Spleen (tissue), 11 donors: ENCODE results near the gene PAK3. TPM values are rescaled to one million over a fixed set of nuclear protein-coding genes. Genes with fewer than 3 reads are reported as not detected.

ENCODE experiments used
- DNase-seq: peaks from one replicate; pipeline ENCODE4 v3.0.0-alpha.2; 2020
- H3K27ac ChIP-seq, 8 donors: fragments of 200-600 bp; sonication (generic) in 7 of 8; 1 replicate in 4 of 8; 2 replicates in 4 of 8; pipeline versions ENCODE4 v1.5.0 to v1.8.0; 2016 to 2021; ENCODE audit warnings: inconsistent platforms in 4 of 8, mild to moderate bottlenecking in 4 of 8, moderate library complexity in 1 of 8
- H3K27me3 ChIP-seq, 7 donors: fragments of 200-600 bp; sonication (generic) in 6 of 7; replicated peaks in 1 of 7; 1 replicate in 4 of 7; 2 replicates in 3 of 7; pipeline versions ENCODE4 v1.5.0 to v1.8.0; 2016 to 2021; ENCODE audit warnings: inconsistent platforms in 3 of 7, mild to moderate bottlenecking in 1 of 7
- H3K36me3 ChIP-seq, 6 donors: fragments of 200-600 bp; sonication (generic) in 5 of 6; 1 replicate in 4 of 6; 2 replicates in 2 of 6; pipeline versions ENCODE4 v1.5.0 to v1.8.0; 2016 to 2021; ENCODE audit warnings: inconsistent platforms in 2 of 6
- H3K4me1 ChIP-seq, 6 donors: fragments of 200-600 bp; sonication (generic) in 5 of 6; 1 replicate in 3 of 6; 2 replicates in 3 of 6; pipeline versions ENCODE4 v1.5.0 to v1.8.0; 2016 to 2021; ENCODE audit warnings: inconsistent platforms in 3 of 6
- H3K4me3 ChIP-seq, 8 donors: fragments of 200-600 bp; sonication (generic) in 7 of 8; 1 replicate in 4 of 8; 2 replicates in 4 of 8; pipeline versions ENCODE4 v1.5.0 to v1.8.0; 2016 to 2021; ENCODE audit warnings: inconsistent platforms in 4 of 8, mild to moderate bottlenecking in 4 of 8, moderate library complexity in 2 of 8
- H3K9me3 ChIP-seq, 8 donors: fragments of 200-600 bp; sonication (generic) in 7 of 8; 1 replicate in 4 of 8; 2 replicates in 4 of 8; pipeline versions ENCODE4 v1.5.0 to v1.8.0; 2016 to 2021; ENCODE audit warnings: inconsistent platforms in 4 of 8
- POLR2A ChIP-seq, 3 donors: fragments of 450-650 bp; IDR thresholded peaks; one replicate each; pipeline ENCODE4 v1.5.1; 2017; ENCODE audit warnings: antibody characterized with exemption in 3 of 3, mild to moderate bottlenecking in 1 of 3
- POLR2AphosphoS5 ChIP-seq, 3 donors: sonication (generic); formaldehyde crosslinking; IDR thresholded peaks; one replicate each; pipeline ENCODE4 v1.5.1; 2017; ENCODE audit warnings: antibody characterized with exemption in 3 of 3
- WGBS, 5 donors: extraction: QIAGEN DNeasy Blood & Tissue Kit in 3 of 5; methylation state at CpG; one replicate each; pipeline versions ENCODE4 v1.1.5 to v1.1.7; 2013 to 2018; 5-methylcytosine and 5-hydroxymethylcytosine counted together
- intact Hi-C: fragments of 100-400 bp; cut with DNase I; formaldehyde crosslinking; loops from one replicate; pipeline ENCODE4 v1.15.0; 2023; ENCODE audit warnings: low total_unique reads
- polyA plus RNA-seq, 3 donors: library from polyadenylated mRNA; stranded (reverse); fragments of 200-250 nt; gene quantifications; one replicate each; pipeline ENCODE4 v1.2.1, GENCODE V29; 2013
- total RNA-seq, 7 donors: library from RNA; depleted of rRNA in 3 of 7; stranded (reverse); fragments of >200 nt in 3 of 7; fragmentation: NEBNext Ultra II Directional in 4 of 7; extraction: Animal tissue kit (Norgen Biotek cat#: 25700) in 4 of 7; gene quantifications; one replicate each; pipeline versions ENCODE4 v1.1.0 to v1.2.1, GENCODE V29; 2016 to 2021
- TF ChIP-seq, protein P1 (sequence below), 11 experiments: fragments of 200-600 bp in 7 of 11; fragments of 450-650 bp in 4 of 11; sonication (generic) in 4 of 11; IDR thresholded peaks in 8 of 11; conservative IDR thresholded peaks in 3 of 11; 1 replicate in 7 of 11; 2 replicates in 4 of 11; pipeline versions ENCODE4 v1.4.0 to v1.8.0; 2016 to 2021; ENCODE audit warnings: antibody characterized with exemption in 11 of 11, inconsistent platforms in 4 of 11, mild to moderate bottlenecking in 1 of 11
- donor health status: healthy with polysubstance abuse.
- donor health status: DM: no; HTN: no; CAD: no; lungs with moderate emphysema.
- donor health status: DM: no; HTN: no; CAD: no.
- donor health status: Bipolar disorder and iron deficiency.
- donor health status: healthy.
- donor health status: DM: no; HTN: no; CAD: no.
- donor health status: DM: yes; HTN: yes; CAD: no.

The PAK3 gene
- total and polyA plus RNA-seq, 10 donors = 0.09 to 7.3 (median 2.7) TPM

DNA sequence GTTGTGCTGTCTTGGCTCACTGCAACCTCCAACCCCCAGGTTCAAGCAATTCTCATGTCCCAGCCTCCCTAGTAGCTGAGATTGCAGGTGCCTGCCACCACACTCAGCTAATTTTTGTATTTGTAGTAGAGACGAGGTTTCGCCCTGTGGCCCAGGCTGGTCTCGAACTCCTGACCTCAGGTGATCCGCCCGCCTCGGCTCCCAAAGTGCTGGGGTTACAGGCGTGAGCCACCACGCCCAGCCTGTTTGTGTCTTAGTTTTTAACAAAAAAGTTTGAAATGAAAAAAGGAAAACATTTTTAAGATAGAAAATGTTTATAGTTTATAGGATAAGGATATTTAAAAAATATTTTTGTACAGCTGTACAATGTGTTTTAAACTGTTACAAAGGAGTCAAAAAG lies 111.9 kb downstream of the PAK3 start:
- Histone ChIP-seq H3K9me3 (no peaks in the 10 kb centered on the region), H3K36me3 (no peaks in the 10 kb centered on the region), H3K27ac (no peak overlapping the region), H3K4me1 (no peaks in the 10 kb centered on the region), H3K27me3 (peaks cover 0 to 4% (median 0%) of the 10 kb centered on the region in 7 donors), H3K4me3 (no peak overlapping the region)
- no peak for DNase-seq
- WGBS, 5 donors = 87 to 97% (median 94%) methylated on average over 8 of the region's 8 CpGs
- intact Hi-C loops = no loop called here
- TF ChIP-seq POLR2A (IDR thresholded peaks at IDR 0.05) (no peak), POLR2AphosphoS5 (IDR thresholded peaks at IDR 0.05) (no peak)
- TF ChIP-seq, protein P1, sequence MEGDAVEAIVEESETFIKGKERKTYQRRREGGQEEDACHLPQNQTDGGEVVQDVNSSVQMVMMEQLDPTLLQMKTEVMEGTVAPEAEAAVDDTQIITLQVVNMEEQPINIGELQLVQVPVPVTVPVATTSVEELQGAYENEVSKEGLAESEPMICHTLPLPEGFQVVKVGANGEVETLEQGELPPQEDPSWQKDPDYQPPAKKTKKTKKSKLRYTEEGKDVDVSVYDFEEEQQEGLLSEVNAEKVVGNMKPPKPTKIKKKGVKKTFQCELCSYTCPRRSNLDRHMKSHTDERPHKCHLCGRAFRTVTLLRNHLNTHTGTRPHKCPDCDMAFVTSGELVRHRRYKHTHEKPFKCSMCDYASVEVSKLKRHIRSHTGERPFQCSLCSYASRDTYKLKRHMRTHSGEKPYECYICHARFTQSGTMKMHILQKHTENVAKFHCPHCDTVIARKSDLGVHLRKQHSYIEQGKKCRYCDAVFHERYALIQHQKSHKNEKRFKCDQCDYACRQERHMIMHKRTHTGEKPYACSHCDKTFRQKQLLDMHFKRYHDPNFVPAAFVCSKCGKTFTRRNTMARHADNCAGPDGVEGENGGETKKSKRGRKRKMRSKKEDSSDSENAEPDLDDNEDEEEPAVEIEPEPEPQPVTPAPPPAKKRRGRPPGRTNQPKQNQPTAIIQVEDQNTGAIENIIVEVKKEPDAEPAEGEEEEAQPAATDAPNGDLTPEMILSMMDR (IDR thresholded peaks at IDR 0.05 in 8 of 11, conservative IDR thresholded peaks at IDR 0.05 in 3 of 11) = no peak

DNA sequence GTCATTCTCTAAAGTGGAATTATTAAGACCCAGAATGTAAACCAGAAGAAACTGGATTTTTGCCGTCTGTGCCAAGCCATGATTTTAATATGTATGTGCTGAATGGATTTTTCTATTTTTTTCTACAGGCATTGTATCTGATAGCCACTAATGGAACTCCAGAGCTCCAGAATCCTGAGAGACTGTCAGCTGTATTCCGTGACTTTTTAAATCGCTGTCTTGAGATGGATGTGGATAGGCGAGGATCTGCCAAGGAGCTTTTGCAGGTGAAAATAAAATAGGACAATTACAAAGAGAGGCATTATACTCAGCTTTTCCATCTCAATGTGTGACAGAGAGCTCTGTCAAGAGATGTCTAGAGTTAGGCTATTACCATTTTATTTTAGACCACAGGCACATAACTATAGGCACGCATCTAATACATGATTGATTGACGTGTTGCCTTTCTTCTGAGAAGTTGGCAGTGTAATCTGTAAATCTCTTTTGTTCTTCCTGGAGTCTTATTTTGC lies 120.4 kb downstream of the PAK3 start:
- WGBS, 5 donors = 82 to 94% (median 91%) methylated on average over 6 of the region's 6 CpGs
- Histone ChIP-seq H3K4me3 (no peak overlapping the region), H3K36me3 (no peaks in the 10 kb centered on the region), H3K9me3 (no peaks in the 10 kb centered on the region), H3K4me1 (no peaks in the 10 kb centered on the region), H3K27me3 (no peaks in the 10 kb centered on the region), H3K27ac (no peak overlapping the region)
- DNase-seq = no peak
- intact Hi-C loops = no loop called here
- TF ChIP-seq POLR2AphosphoS5 (IDR thresholded peaks at IDR 0.05) (no peak), POLR2A (IDR thresholded peaks at IDR 0.05) (no peak)
- TF ChIP-seq, protein P1 (IDR thresholded peaks at IDR 0.05 in 8 of 11, conservative IDR thresholded peaks at IDR 0.05 in 3 of 11) = no peak

DNA sequence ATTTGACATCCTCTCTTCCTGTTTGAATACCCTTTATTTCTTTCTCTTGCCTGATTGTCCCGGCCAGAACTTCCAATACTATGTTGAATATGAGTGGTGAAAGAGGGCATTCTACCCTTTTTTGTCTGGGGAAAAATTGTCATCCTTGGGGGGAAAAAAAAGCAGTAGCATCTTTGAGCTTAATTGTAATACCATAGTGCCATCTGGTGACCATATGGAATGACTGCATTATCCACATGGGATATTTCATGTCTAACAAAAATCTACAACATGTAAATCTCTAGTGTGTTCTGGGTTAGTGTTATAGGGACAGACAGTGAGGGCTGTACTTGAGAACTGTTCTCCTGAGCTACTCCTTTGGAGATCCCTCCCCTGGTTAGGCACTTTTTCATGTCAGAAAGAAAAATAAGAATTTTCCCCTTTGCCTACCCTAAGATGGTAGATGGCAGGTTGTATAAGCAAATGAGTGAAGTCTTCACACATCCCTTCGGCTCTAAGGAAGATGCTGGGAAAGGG lies 148.3 kb downstream of the PAK3 start:
- no peak for DNase-seq
- WGBS, 5 donors = 27 to 62% (median 38%) methylated on average over 1 to 2 of the region's 2 CpGs
- Histone ChIP-seq H3K4me3 (no peak overlapping the region), H3K4me1 (no peaks in the 10 kb centered on the region), H3K27ac (no peak overlapping the region), H3K27me3 (peaks cover 0 to 9% (median 0%) of the 10 kb centered on the region in 7 donors), H3K9me3 (no peaks in the 10 kb centered on the region), H3K36me3 (no peaks in the 10 kb centered on the region)
- intact Hi-C loops = loop anchor here (10.0 kb wide), 1 partner anchor 249 kb away; no protein-coding TSS in a partner anchor
- TF ChIP-seq POLR2AphosphoS5 (IDR thresholded peaks at IDR 0.05) = no peak
- TF ChIP-seq, protein P1 (IDR thresholded peaks at IDR 0.05 in 8 of 11, conservative IDR thresholded peaks at IDR 0.05 in 3 of 11) = peak in 8 of 11 experiments; percentile 27 to 51 (median 41)

DNA sequence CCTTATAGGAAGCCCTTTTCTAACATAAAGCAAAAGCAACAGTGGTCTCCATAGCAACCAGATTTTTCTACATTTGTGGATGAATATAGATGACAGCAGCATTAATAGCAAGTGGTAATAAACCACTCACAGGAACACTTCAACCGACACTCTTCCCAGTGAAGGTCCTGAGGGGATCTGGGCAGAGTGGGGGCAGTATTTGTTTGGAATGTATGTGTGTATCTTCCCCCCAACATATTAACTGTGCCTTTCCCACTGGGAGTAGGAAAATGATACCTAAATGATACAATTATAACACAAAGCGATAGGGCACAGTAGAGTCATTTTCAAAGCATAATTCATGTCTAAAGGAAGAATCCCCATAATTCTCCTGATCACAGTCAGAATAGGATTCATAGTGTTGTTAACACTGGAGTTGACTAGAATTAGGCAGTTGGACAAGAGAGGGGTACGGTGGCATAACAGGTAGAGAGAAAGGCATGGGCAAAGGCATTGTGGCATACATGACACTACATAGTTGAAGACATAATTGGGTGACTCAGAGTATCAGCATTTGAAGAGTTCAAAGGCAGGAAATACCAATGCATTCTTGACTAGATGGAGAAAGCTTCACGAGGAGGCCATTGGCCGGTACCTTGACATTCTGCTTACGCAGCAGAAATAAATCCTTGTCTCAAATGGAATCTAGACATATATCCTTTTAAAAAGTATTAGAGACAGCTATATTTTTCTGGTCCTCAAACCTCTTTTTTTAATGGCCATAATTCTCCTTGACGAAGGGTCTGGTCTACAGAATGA lies 159.1 kb downstream of the PAK3 start:
- TF ChIP-seq, protein P1 (IDR thresholded peaks at IDR 0.05 in 8 of 11, conservative IDR thresholded peaks at IDR 0.05 in 3 of 11) = no peak
- no peak for TF ChIP-seq POLR2AphosphoS5 (IDR thresholded peaks at IDR 0.05)
- TF ChIP-seq POLR2A (IDR thresholded peaks at IDR 0.05) = no peak
- H3K27ac ChIP-seq = no peak overlapping the region
- no peaks in the 10 kb centered on the region for H3K27me3 ChIP-seq
- H3K4me3 ChIP-seq = no peak overlapping the region
- no peaks in the 10 kb centered on the region for H3K9me3 ChIP-seq
- DNase-seq = no peak
- WGBS, 5 donors = 75 to 88% (median 81%) methylated on average over 7 of the region's 7 CpGs
- intact Hi-C loops = no loop called here
- no peaks in the 10 kb centered on the region for H3K36me3 ChIP-seq
- H3K4me1 ChIP-seq = no peaks in the 10 kb centered on the region
